HG03025 (cell line): ENCODE data around the gene LYL1.

Source experiments
- ATAC-seq: cut with Tn5 transposase; IDR thresholded peaks from one replicate; pipeline ENCODE4 v1.9.1; 2021; ENCODE audit warnings: mild to moderate bottlenecking, moderate library complexity; ENCODE audit not compliant: unreplicated experiment, low FRiP score

LYL1 gene

DNA sequence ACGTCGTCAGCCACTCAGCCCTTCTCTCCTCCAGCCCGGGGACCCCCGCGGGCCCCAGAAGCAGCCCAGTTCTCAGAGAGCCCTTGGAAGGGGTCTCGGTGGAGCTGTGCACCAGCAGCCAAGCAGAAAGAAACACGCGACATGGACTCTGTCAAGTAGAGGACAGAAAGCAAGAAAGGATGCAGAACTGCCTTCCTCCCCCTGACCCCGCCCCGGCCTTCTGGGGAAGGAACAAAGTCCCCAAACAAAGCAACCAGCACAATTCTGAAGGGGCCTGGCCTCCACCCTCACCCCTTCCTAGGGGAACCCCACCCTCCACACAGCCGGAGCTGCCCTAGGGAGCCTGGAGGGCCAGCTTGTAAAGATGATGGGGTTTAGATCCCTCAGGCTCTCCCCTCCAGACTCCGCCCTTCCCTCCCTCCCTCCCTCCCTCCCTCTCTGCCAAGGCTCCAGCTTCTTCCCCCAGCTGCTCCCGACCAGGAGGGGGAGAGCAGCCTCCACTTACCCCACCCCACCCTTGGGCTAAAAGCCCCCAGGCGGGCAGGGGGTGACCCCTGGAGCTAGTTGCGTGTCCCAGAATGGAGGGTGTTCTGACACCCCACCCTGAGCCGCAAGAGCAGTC is 7.8 kb downstream of the LYL1 start:
- no peak for ATAC-seq

- no peak for ATAC-seq
Observed at GRCh38 chr19:13094106-13094504, 8.6 kb downstream of the LYL1 start.

DNA sequence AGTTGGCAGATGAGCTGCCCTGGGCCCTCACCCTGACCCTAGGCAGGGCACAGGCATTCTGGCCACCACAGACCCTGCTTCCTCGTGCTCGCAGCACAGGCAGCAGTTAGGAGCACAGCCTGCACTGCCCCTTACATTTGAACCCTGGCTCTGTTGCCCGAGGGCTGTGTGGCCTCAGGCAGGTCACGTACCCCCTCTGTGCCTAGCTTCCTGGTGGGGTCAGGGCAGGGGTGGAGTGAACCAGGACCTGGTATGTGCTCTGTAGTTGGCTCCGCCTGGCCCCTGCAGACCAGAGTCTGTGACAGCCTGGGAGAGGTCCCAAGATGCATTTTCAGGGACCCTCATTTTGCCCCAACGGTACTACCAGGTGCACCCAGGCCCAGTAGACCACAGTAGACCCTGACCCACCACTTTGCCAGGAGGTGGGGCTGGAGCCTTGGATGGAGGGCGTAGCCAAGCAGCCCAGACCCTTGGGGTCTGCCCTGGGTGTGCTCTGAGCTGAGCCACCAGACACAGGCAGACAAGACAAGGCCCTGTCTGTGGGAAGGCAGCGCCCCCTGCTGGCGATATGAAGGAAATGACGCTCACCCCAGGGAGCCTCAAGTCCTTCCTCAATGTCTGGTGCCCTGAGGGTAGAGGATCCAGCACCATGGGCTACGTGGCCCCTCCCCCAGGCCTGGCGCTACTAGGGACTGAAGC is 9.1 kb downstream of the LYL1 start:
- ATAC-seq, result no peak

- no peak for ATAC-seq
Observed at GRCh38 chr19:13092606-13093235, 9.9 kb downstream of the LYL1 start.

DNA sequence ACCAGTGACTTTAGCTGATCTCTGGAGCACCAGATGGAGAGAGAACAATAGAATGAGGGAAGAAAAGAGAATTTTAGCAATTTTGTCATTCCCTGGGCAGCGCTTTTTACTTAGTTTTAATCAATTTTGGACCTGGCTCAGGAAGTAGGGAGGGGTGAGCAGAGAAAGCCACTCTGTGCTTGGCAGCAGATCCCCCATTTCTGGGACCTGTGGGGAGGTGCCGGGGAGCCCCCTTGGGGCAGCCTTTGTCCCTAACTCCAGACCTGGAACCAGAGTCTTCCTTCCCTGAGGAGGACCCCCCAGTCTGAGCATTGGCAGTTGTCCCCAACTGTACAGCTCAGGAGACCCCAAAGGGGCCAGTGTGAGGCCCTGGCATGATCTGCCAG is 10.5 kb downstream of the LYL1 start:
- ATAC-seq, result no peak

- ATAC-seq, result no peak
Observed at GRCh38 chr19:13091400-13092157, 11.1 kb downstream of the LYL1 start.

- ATAC-seq, result no peak
Observed at GRCh38 chr19:13090511-13091231, 12.0 kb downstream of the LYL1 start.

DNA sequence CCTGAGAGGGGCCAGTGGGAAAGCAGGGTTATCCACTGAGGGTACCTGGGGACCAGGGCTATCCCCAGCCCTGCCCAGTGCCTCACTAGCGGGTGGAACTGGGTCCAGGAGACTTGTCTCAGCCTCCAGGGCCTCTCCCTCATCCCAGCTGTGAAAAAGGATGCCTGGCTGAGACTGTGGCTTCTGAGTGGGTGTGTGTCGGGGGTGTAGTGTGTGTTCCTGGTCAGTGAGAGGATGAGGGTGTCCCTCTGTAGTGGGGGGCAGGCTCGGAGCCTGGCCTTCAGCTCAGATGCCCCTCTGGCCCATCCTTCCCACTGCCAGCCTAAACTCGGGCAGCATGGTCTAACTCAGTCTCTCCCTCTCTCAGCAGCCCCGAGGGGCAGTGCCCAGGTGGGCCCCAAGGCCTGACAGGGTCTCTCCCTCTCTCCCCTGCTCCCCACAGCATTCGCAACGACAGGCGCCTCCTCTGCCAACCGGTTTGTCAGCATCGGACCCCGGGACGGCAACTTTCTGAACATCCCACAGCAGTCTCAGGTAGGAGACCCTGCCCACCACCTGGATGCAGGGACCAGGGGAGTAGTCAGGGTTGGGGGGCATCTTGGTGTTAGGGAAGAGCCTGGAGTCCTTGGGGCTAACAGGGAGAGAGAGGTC is 12.7 kb downstream of the LYL1 start:
- no peak for ATAC-seq

DNA sequence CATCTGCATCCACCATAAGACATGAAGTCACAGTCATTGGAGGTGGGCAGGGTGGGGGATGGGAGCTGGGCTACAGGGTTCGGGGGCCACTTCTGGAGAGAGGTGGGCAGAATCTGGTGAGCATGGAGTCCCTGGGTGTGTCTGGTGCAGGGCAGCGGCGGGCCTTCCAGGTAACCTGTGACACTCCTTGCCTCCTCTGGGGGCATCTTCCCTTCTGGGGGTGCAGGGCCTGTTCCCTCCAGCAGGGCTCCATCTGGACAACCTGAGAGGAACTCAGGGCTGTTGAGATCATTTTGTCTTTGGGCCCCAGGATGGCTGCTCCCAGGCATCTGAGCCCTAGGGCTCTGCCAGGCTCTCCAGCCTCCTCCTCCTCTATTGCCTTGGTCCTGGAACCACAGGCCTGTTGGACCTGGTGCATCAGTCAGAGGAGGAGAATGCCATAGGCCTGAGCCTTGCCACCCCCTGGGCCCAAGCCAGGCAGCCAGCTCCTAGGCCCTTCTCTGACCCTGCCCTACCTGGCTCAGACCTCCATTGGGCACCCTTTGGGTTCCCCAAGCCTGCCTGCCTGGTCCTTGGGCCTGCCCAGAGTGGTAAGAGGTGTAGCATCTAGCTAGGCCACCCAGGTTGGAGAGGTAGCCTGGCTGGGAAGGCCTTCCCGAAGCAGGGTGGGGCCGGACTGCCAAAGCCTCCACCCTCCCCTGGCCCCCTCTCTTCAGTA is 13.4 kb downstream of the LYL1 start:
- no peak for ATAC-seq

DNA sequence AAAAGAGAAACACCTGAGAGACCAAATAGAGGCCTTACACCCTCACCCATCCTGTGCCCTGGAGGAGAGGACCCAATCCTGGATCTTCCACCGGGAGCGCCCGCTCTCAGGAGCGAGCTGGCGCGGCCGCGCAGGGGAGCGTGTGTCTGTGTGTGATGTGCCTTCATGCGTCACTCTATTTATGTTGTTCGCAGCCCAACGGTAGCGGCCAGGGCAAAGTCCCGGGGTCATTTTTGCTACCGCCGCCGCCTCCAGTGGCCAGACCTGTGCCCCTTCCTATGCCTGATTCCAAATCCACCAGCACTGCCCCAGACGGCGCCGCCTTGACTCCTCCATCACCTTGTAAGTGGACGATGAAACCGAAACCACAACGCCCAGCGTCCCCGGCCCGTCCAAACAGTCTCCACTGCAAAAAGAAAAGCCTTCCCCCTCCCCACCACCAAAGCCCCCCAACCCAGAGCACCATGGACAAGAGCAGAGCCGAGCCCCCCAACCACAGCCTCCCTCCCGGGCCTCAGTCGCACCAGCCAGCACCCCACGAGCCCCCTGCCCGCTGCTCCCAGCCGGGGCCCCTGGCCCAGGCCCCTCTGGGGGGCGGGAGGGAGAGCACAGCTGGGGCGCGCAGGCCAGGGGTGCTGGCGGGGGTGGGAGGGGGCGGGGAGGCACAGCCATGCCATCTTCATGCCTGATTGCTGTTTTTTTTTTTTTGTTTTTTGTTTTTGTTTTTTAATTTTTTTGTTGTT is 14.7 kb downstream of the LYL1 start:
- ATAC-seq, result no peak

DNA sequence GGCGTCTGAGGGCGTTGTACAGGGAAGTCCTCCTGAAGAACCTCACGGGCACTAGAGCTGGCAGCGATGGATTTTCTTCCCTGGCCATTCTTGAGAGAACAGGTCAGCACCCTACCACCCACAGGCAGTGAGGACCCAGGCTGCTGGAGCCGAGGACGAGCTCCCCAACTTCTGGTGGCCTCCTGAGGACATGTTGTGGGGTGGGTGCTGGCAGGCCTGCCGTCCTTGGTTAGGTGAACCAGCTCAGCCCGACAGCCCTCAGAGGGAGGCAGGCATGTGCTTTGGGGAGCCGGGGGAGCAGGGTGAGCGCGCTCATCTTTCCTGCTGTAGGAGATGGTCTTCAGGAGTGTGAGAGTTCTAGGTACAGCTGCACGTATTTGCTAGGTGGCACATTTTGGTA is 15.4 kb downstream of the LYL1 start:
- ATAC-seq, result no peak

- no peak for ATAC-seq
Observed at GRCh38 chr19:13086341-13086740, 16.3 kb downstream of the LYL1 start.

DNA sequence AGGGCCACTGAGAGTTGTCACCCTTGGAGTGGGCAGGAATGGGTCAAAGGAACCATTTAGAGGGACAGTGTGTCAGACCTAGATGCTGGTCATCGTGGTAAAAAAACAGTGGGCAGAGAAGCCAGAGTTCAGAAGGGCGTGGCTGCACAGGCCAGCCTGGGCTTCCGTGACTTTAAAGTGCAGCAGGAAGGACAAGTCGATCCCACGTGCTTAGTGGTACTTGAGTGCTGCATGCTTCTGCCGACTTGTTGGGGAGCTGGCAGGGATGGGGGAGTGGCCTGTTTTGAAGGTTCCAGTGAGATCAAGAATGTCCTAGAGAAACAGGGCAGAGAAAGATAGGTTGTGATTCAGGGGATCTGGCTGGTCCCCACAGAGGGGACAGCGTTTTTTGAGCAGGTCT is 17.0 kb downstream of the LYL1 start:
- ATAC-seq, result no peak

GRCh38 chr19:13083627-13084026 is 19.0 kb downstream of the LYL1 start:
- ATAC-seq, result no peak

DNA sequence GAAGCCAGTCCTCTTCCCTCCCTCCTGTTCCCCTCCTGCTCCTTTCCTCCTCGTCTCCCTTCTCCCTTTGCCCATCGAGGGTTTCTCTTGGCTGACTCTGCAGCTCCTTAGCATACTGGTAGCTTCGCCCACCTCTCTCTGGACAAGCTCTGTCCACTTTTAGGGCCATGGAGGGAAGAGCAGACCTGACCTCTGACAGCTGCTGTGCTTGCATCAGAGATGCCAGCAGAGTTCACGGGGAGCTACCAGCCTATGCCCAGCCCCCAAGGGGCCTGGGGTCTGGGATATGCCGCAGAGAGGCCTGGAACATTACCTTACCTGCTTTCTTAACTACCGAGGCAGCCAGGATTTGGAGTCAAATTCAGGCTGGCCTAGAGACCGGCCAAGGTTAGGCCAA is 19.7 kb downstream of the LYL1 start:
- no peak for ATAC-seq

DNA sequence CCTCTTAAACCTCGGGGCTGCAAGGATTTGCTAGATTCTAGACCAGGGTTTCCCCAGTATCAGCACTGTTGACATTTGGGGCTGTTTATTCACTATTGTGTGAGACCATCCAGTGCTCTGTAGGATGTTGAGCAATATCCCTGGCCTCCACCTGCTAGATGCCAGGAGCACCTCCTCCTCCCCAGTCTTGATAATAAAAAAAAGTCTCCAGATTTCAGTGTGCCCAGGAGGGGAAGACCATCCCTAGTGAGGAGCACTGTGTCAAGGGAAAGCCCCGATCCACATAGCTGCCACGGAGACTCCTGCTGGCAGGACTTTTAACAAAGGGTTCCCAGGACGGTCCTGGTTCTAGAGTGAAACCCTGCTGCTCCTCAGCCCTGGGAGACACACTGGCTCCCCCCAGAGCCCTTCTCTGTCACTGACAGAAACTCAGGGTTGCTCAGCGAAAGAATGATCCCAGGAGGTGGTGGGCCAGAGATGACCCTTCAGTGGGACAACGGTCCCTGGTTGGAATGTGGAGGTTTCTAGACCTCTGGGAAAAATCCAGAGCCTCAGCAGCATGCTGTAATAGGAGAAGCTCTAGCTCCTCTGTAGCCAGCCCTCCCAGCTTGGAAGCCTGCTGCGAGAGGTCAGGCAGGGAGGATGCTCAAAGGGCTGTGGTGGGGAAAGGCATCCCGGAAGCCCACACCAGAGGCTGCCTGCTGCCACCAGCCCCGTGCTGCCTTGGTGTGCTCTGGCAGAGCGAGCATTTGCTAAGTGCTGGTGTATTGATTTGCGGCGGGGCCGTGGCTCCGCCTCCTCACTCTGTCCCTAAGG is 20.3 kb downstream of the LYL1 start:
- no peak for ATAC-seq

GRCh38 chr19:13079542-13079986 is 23.1 kb downstream of the LYL1 start:
- no peak for ATAC-seq
